Stomach (tissue), 4 donors: ENCODE data around the gene A2M.

Source experiments
- EP300 ChIP-seq: sonication (generic); formaldehyde crosslinking; IDR thresholded peaks from one replicate; pipeline ENCODE4 v1.6.1; 2017; ENCODE audit warnings: antibody characterized with exemption
- POLR2AphosphoS5 ChIP-seq, 3 donors: sonication (generic); formaldehyde crosslinking; IDR thresholded peaks; one replicate each; pipeline ENCODE4 v1.6.1; 2016; ENCODE audit warnings: antibody characterized with exemption in 3 of 3
- TF ChIP-seq, protein P1 (sequence below), 7 experiments: fragments of 450-650 bp in 4 of 7; fragments of 200-600 bp in 3 of 7; sonication (generic) in 3 of 7; IDR thresholded peaks; one replicate each; pipeline ENCODE4 v1.5.1; 2016 to 2019; ENCODE audit warnings: antibody characterized with exemption in 7 of 7, control low read depth in 2 of 7, mild to moderate bottlenecking in 1 of 7

DNA sequence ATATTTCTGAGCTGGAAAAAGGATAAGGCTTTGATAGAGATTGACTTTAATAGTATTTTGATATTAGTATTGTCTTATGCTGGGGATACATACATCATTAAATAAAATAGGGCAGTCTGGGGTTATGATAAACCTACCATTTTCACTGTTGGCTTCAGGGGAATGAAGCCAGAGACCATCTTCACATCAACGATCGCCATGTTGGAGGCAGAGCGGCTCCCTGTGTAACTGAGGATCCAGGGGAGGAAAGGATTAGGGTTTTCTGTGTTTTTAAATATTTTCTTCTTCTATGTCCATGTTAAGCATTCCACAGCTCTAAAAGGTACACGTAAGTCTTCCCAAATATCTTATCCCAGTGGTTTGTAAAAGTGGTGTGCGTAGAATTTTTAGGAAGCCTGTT is 45.4 kb downstream of the A2M start:
- no peak for TF ChIP-seq EP300
- TF ChIP-seq, protein P1, sequence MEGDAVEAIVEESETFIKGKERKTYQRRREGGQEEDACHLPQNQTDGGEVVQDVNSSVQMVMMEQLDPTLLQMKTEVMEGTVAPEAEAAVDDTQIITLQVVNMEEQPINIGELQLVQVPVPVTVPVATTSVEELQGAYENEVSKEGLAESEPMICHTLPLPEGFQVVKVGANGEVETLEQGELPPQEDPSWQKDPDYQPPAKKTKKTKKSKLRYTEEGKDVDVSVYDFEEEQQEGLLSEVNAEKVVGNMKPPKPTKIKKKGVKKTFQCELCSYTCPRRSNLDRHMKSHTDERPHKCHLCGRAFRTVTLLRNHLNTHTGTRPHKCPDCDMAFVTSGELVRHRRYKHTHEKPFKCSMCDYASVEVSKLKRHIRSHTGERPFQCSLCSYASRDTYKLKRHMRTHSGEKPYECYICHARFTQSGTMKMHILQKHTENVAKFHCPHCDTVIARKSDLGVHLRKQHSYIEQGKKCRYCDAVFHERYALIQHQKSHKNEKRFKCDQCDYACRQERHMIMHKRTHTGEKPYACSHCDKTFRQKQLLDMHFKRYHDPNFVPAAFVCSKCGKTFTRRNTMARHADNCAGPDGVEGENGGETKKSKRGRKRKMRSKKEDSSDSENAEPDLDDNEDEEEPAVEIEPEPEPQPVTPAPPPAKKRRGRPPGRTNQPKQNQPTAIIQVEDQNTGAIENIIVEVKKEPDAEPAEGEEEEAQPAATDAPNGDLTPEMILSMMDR (IDR thresholded peaks at IDR 0.05) = no peak
- no peak for TF ChIP-seq POLR2AphosphoS5 (IDR thresholded peaks at IDR 0.05)
